ENCODE results near the gene RHEB. TPM values are rescaled to one million over a fixed set of nuclear protein-coding genes. Genes with fewer than 3 reads are reported as not detected.

The RHEB gene
- total and polyA plus RNA-seq, 2 donors (not counting 1 experiment from before 2014, with no cell fraction given) = 9.3 to 40.3 TPM

DNA sequence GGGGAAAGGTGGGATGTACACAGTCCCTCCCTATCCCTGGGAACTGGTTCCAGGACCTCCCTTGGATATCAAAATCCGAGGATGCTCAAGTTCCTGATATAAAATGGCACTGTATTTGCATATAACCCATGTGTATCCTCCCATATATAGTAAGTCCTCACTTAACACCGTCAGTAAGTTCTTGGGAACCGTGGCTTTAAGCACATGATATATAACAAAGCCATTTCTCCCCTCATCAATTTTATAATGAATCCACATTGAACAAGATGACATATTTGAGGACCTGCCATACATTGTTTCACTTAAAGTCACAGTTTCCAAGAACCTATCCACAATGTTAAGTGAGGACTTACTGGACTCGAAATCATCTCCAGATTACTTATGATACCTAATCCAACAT lies 85.1 kb downstream of the RHEB start:
- POLR2A ChIA-PET = no interaction called here
- DNase-seq (no peak), ATAC-seq (ENCODE audit: low read depth) (no peak)
- no peak overlapping the region for H3K27ac Mint-ChIP-seq
- Histone ChIP-seq H2AFZ (ENCODE audit: insufficient read depth, low read depth, low read length, poor library complexity, severe bottlenecking) (no peak overlapping the region), H3K4me1 (ENCODE audit: control insufficient read depth in 2 of 2, insufficient read depth in 2 of 2, low read length in 2 of 2) (peaks cover 14 to 16% of the 10 kb centered on the region in 2 donors), H4K20me1 (ENCODE audit: control insufficient read depth, insufficient read depth, low read length, poor library complexity, severe bottlenecking) (no peaks in the 10 kb centered on the region), H3K79me2 (ENCODE audit: control insufficient read depth, insufficient read depth, low read length) (no peaks in the 10 kb centered on the region), H3K36me3 (replicated peaks in 1 of 2; ENCODE audit: control extremely low read depth in 1 of 2, control insufficient read depth in 1 of 2, extremely low read depth in 1 of 2, insufficient read depth in 2 of 2, low read length in 1 of 2) (no peaks in the 10 kb centered on the region), H3K4me2 (replicated peaks; ENCODE audit: low read depth, low read length, poor library complexity, severe bottlenecking) (no peak overlapping the region), H3K27ac (ENCODE audit: low read length in 2 of 2) (no peak overlapping the region), H3K27me3 (replicated peaks in 1 of 4; ENCODE audit: control extremely low read depth in 1 of 4, control insufficient read depth in 3 of 4, insufficient read depth in 4 of 4, low read length in 3 of 4) (peaks cover 0 to 18% (median 6%) of the 10 kb centered on the region in 4 experiments), H3K9me3 (ENCODE audit: control extremely low read depth in 1 of 3, control insufficient read depth in 2 of 3, insufficient read depth in 1 of 3, low read length in 2 of 3) (peaks cover 0 to 3% (median 0%) of the 10 kb centered on the region in 3 donors), H3K4me3 (ENCODE audit: control extremely low read depth in 1 of 5, extremely low read depth in 1 of 5, insufficient read depth in 1 of 5, low read depth in 2 of 5, low read length in 4 of 5) (no peak overlapping the region), H3K9ac (ENCODE audit: low read length) (no peak overlapping the region)
- no peak for TF ChIP-seq EZH2 (IDR thresholded peaks at IDR 0.05; ENCODE audit: borderline replicate concordance, insufficient read depth, low read depth, low read length, poor library complexity, severe bottlenecking)
- TF ChIP-seq, protein P1, sequence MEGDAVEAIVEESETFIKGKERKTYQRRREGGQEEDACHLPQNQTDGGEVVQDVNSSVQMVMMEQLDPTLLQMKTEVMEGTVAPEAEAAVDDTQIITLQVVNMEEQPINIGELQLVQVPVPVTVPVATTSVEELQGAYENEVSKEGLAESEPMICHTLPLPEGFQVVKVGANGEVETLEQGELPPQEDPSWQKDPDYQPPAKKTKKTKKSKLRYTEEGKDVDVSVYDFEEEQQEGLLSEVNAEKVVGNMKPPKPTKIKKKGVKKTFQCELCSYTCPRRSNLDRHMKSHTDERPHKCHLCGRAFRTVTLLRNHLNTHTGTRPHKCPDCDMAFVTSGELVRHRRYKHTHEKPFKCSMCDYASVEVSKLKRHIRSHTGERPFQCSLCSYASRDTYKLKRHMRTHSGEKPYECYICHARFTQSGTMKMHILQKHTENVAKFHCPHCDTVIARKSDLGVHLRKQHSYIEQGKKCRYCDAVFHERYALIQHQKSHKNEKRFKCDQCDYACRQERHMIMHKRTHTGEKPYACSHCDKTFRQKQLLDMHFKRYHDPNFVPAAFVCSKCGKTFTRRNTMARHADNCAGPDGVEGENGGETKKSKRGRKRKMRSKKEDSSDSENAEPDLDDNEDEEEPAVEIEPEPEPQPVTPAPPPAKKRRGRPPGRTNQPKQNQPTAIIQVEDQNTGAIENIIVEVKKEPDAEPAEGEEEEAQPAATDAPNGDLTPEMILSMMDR (IDR thresholded peaks at IDR 0.05) = no peak
- no peaks in the 10 kb centered on the region for H3K9me3 Mint-ChIP-seq (ENCODE audit: insufficient read depth)
- peaks cover 15% of the 10 kb centered on the region for H3K27me3 Mint-ChIP-seq
- peaks cover 9% of the 10 kb centered on the region for H3K4me1 Mint-ChIP-seq
- CTCF ChIA-PET = no interaction called here
- intact Hi-C loops (cut with micrococcal nuclease) = no loop called here
- H3K4me3 Mint-ChIP-seq = no peak overlapping the region
- 89% methylated on average over 2 of the region's 4 CpGs for WGBS (ENCODE audit: insufficient coverage)

DNA sequence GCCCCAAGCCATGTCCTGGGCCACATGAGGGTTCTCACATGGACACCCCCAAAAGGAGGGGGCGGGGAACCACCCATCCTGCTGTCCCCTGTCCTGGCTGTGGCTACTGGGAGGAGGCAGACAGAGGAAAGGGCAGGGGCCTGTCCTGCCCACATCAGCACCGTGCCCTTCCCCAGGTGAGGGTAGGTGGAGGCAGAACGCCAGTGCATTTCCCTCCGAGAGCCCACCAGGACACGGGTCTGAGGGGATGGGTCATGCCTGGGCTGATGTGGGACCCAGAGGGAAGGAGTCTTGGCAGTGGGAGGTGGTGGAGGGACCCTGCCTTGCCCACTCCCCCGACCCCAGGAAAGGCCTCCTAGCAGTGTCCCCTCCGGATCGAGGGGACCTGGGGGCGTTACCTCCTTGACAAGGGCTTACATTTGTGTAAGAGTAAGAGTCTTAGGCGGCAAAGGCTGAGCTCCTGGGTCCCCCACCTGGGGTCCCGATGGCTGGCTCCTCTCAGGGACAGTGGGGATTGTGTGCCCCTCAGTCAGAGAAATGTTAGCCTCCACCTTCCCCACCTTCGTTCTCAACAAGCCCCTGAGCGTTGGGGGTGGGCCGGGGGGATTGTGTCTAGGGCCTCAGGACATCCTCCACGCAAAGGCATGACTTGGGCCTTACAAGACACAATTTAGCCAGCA lies 85.8 kb downstream of the RHEB start:
- no peak for TF ChIP-seq EZH2 (IDR thresholded peaks at IDR 0.05; ENCODE audit: borderline replicate concordance, insufficient read depth, low read depth, low read length, poor library complexity, severe bottlenecking)
- TF ChIP-seq, protein P1 (IDR thresholded peaks at IDR 0.05) = no peak
- H3K9ac ChIP-seq (ENCODE audit: low read length) = no peak overlapping the region
- peaks cover 19 to 21% of the 10 kb centered on the region in 2 donors for H3K4me1 ChIP-seq (ENCODE audit: control insufficient read depth in 2 of 2, insufficient read depth in 2 of 2, low read length in 2 of 2)
- CTCF ChIA-PET = interaction anchor here (0.9 kb wide), 1 partner anchor 14 kb away, joined by 3 read pairs; no protein-coding TSS in a partner anchor
- WGBS (ENCODE audit: insufficient coverage) = 97% methylated on average over 12 of the region's 15 CpGs
- peaks cover 0 to 12% (median 2%) of the 10 kb centered on the region in 4 experiments for H3K27me3 ChIP-seq (replicated peaks in 1 of 4; ENCODE audit: control extremely low read depth in 1 of 4, control insufficient read depth in 3 of 4, insufficient read depth in 4 of 4, low read length in 3 of 4)
- DNase-seq = no peak
- H3K9me3 ChIP-seq (ENCODE audit: control extremely low read depth in 1 of 3, control insufficient read depth in 2 of 3, insufficient read depth in 1 of 3, low read length in 2 of 3) = peaks cover 0 to 3% (median 0%) of the 10 kb centered on the region in 3 donors
- no peak for ATAC-seq (ENCODE audit: low read depth)
- no peaks in the 10 kb centered on the region for H3K36me3 ChIP-seq (replicated peaks in 1 of 2; ENCODE audit: control extremely low read depth in 1 of 2, control insufficient read depth in 1 of 2, extremely low read depth in 1 of 2, insufficient read depth in 2 of 2, low read length in 1 of 2)
- H3K27ac Mint-ChIP-seq = no peak overlapping the region
- H4K20me1 ChIP-seq (ENCODE audit: control insufficient read depth, insufficient read depth, low read length, poor library complexity, severe bottlenecking) = no peaks in the 10 kb centered on the region
- POLR2A ChIA-PET = no interaction called here
- no peak overlapping the region for H3K4me2 ChIP-seq (replicated peaks; ENCODE audit: low read depth, low read length, poor library complexity, severe bottlenecking)
- intact Hi-C loops (cut with micrococcal nuclease) = no loop called here
- no peaks in the 10 kb centered on the region for H3K9me3 Mint-ChIP-seq (ENCODE audit: insufficient read depth)
- no peak overlapping the region for H3K4me3 ChIP-seq (ENCODE audit: control extremely low read depth in 1 of 5, extremely low read depth in 1 of 5, insufficient read depth in 1 of 5, low read depth in 2 of 5, low read length in 4 of 5)
- no peaks in the 10 kb centered on the region for H3K79me2 ChIP-seq (ENCODE audit: control insufficient read depth, insufficient read depth, low read length)
- no peak overlapping the region for H3K4me3 Mint-ChIP-seq
- peaks cover 14% of the 10 kb centered on the region for H3K4me1 Mint-ChIP-seq
- H2AFZ ChIP-seq (ENCODE audit: insufficient read depth, low read depth, low read length, poor library complexity, severe bottlenecking) = no peak overlapping the region
- H3K27me3 Mint-ChIP-seq = peaks cover 13% of the 10 kb centered on the region
- no peak overlapping the region for H3K27ac ChIP-seq (ENCODE audit: low read length in 2 of 2)
